Upper lobe of left lung (tissue), 4 donors: ENCODE data around the gene ZBTB11.

ENCODE experiments used
- EP300 ChIP-seq, 4 donors: sonication (generic); formaldehyde crosslinking; IDR thresholded peaks; one replicate each; pipeline ENCODE4 v1.5.1; 2017; ENCODE audit warnings: antibody characterized with exemption in 4 of 4, control low read depth in 2 of 4
- POLR2A ChIP-seq, 4 donors: fragments of 450-650 bp; IDR thresholded peaks; one replicate each; pipeline ENCODE4 v1.5.1; 2016 to 2017; ENCODE audit warnings: antibody characterized with exemption in 4 of 4, mild to moderate bottlenecking in 2 of 4
- POLR2AphosphoS5 ChIP-seq, 2 donors: sonication (generic); formaldehyde crosslinking; IDR thresholded peaks; one replicate each; pipeline ENCODE4 v1.5.1; 2017; ENCODE audit warnings: antibody characterized with exemption in 2 of 2
- TF ChIP-seq, protein P1 (sequence below), 6 experiments: fragments of 450-650 bp in 4 of 6; fragments of 200-600 bp in 2 of 6; sonication (generic) in 2 of 6; IDR thresholded peaks; one replicate each; pipeline ENCODE4 v1.5.1; 2016 to 2019; ENCODE audit warnings: antibody characterized with exemption in 6 of 6

DNA sequence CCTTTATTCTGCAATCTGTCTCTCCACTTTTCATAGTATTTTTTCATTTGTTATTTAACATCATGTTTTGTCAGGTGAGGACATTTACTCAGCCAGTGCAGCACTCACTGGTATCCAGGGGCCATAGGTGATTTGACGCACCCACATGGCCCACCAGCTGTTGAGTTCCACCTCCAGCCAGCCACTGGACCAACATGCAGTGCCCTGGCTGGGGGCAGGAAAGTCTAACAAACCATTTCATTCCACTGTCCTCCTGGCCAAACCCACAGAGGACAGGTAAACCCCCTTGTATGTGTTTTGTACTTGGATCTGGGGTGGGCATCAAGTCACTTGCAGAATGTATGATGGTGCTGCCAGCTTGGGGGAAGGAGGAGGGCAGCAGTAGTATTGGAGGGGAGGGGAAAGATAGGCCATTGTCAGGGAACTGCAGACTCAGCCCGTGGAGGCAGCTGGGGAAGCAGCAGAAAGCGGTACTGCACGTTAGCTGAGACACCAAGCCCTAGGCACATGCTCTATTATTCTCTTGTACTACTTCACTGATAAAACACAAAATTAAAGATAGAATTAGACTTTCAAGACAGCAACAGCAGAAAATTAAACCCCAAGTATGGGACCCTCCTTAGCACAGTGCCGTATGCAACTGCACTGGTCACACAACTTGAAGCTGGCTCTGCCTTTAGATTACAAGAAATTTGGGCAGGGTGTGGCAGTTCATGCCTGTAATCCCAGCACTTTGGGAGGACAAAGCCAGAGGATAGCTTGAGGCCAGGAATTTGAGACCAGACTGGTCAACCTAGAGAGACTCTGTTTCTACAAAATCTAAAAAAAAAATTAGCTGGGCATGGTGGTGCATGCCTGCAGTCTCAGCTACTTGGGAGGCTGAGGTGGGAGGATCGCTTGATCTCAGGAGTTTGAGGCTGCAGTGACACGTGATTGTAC lies 25.0 kb upstream of the ZBTB11 start:
- TF ChIP-seq, protein P1, sequence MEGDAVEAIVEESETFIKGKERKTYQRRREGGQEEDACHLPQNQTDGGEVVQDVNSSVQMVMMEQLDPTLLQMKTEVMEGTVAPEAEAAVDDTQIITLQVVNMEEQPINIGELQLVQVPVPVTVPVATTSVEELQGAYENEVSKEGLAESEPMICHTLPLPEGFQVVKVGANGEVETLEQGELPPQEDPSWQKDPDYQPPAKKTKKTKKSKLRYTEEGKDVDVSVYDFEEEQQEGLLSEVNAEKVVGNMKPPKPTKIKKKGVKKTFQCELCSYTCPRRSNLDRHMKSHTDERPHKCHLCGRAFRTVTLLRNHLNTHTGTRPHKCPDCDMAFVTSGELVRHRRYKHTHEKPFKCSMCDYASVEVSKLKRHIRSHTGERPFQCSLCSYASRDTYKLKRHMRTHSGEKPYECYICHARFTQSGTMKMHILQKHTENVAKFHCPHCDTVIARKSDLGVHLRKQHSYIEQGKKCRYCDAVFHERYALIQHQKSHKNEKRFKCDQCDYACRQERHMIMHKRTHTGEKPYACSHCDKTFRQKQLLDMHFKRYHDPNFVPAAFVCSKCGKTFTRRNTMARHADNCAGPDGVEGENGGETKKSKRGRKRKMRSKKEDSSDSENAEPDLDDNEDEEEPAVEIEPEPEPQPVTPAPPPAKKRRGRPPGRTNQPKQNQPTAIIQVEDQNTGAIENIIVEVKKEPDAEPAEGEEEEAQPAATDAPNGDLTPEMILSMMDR (IDR thresholded peaks at IDR 0.05), result no peak
- TF ChIP-seq EP300 (IDR thresholded peaks at IDR 0.05) (no peak), POLR2A (IDR thresholded peaks at IDR 0.05) (no peak), POLR2AphosphoS5 (IDR thresholded peaks at IDR 0.05) (no peak)
